Measurements from ENCODE around the gene ACOX2. TPM values are rescaled to one million over a fixed set of nuclear protein-coding genes. Genes with fewer than 3 reads are reported as not detected.

Gene ACOX2
- total and polyA plus RNA-seq, 2 of the 13 experiments (the other 11 are each of a cell fraction or from before 2014, with no cell fraction given), result 42.6 to 98.5 TPM

- TF ChIP-seq RNF219 (CRISPR knock-in tag; IDR thresholded peaks at IDR 0.05) (no peak), ATM (IDR thresholded peaks at IDR 0.05; ENCODE audit: borderline replicate concordance) (no peak), ZNF337 (CRISPR knock-in tag; IDR thresholded peaks at IDR 0.05; ENCODE audit: borderline replicate concordance, low read depth) (no peak), RBFOX2 (IDR thresholded peaks at IDR 0.05; ENCODE audit: low read depth, low read length) (no peak), RORA (CRISPR knock-in tag; IDR thresholded peaks at IDR 0.05) (no peak), POLR2G (IDR thresholded peaks at IDR 0.05; ENCODE audit: low read depth, low read length) (peak; percentile 75), ZNF713 (CRISPR knock-in tag; IDR thresholded peaks at IDR 0.05) (no peak), MBD4 (IDR thresholded peaks at IDR 0.05; ENCODE audit: borderline replicate concordance, low read length) (no peak), ZNF317 (CRISPR knock-in tag; IDR thresholded peaks at IDR 0.05) (no peak), THRA (CRISPR knock-in tag; IDR thresholded peaks at IDR 0.05; ENCODE audit: borderline replicate concordance) (no peak), ZNF331 (CRISPR knock-in tag; IDR thresholded peaks at IDR 0.05) (no peak), TBX2 (CRISPR knock-in tag; IDR thresholded peaks at IDR 0.05; ENCODE audit: borderline replicate concordance) (0 out of 2 replicates have a peak, but pooled peaks have one; percentile 54), ZNF580 (CRISPR knock-in tag; IDR thresholded peaks at IDR 0.05; ENCODE audit: borderline replicate concordance, low read depth) (no peak), TCF7 (IDR thresholded peaks at IDR 0.05; ENCODE audit: low read depth) (no peak), KDM3A (CRISPR knock-in tag; IDR thresholded peaks at IDR 0.05; ENCODE audit: low read depth) (no peak), ZNF879 (CRISPR knock-in tag; IDR thresholded peaks at IDR 0.05) (no peak), KAT2B (IDR thresholded peaks at IDR 0.05; ENCODE audit: borderline replicate concordance, low read depth, low read length) (no peak), RXRB (CRISPR knock-in tag; IDR thresholded peaks at IDR 0.05; ENCODE audit: borderline replicate concordance) (no peak), ZNF616 (CRISPR knock-in tag; IDR thresholded peaks at IDR 0.05; ENCODE audit: low read depth) (0 out of 2 replicates have a peak, but pooled peaks have one; percentile 70), ZNF431 (CRISPR knock-in tag; IDR thresholded peaks at IDR 0.05; ENCODE audit: borderline replicate concordance, low read depth) (no peak), THAP8 (CRISPR knock-in tag; IDR thresholded peaks at IDR 0.05; ENCODE audit: borderline replicate concordance) (no peak), ZFP82 (CRISPR knock-in tag; IDR thresholded peaks at IDR 0.05; ENCODE audit: borderline replicate concordance) (no peak), SALL2 (CRISPR knock-in tag; IDR thresholded peaks at IDR 0.05) (0 out of 2 replicates have a peak, but pooled peaks have one; percentile 5)
Observed at GRCh38 chr3:58536501-58537411, at the start of gene ACOX2 (continued).
